Kidney (tissue), 14 donors: ENCODE results near the gene PFKP. TPM values are rescaled to one million over a fixed set of nuclear protein-coding genes. Genes with fewer than 3 reads are reported as not detected.

Experiments used
- DNase-seq, 5 donors: peaks; one replicate each; pipeline ENCODE4 v3.0.0-alpha.2; 2013 to 2020
- FAIRE-seq: peaks from 2 replicates; lab custom pipeline; 2012; peaks lifted over from hg19 to GRCh38; lab: Jason Lieb, UNC
- H3K27ac ChIP-seq, 2 donors: one replicate each; pipeline ENCODE4 v1.7.0; 2013; ENCODE audit warnings: low read depth in 2 of 2, low read length in 2 of 2, inconsistent platforms in 1 of 2
- H3K27me3 ChIP-seq: one replicate; pipeline ENCODE4 v1.7.1; 2013; ENCODE audit warnings: low read length, inconsistent platforms; ENCODE audit not compliant: control insufficient read depth, insufficient read depth
- H3K36me3 ChIP-seq, 3 donors: one replicate each; pipeline versions ENCODE4 v1.7.0 to v1.7.1; 2013; ENCODE audit warnings: low read length in 3 of 3, control low read depth in 1 of 3, inconsistent platforms in 1 of 3; ENCODE audit not compliant: insufficient read depth in 3 of 3, control insufficient read depth in 2 of 3
- H3K4me1 ChIP-seq, 3 donors: one replicate each; pipeline versions ENCODE4 v1.7.0 to v1.7.1; 2013; ENCODE audit warnings: low read length in 3 of 3, inconsistent platforms in 1 of 3, low read depth in 1 of 3; ENCODE audit not compliant: control insufficient read depth in 2 of 3, insufficient read depth in 2 of 3
- H3K4me3 ChIP-seq, 3 donors: one replicate each; pipeline versions ENCODE4 v1.7.0 to v1.8.1; 2013; ENCODE audit warnings: low read length in 3 of 3, control low read depth in 1 of 3, inconsistent platforms in 1 of 3
- H3K9ac ChIP-seq, 3 donors: one replicate each; pipeline versions ENCODE4 v1.7.0 to v1.7.1; 2013; ENCODE audit warnings: low read length in 3 of 3, control low read depth in 1 of 3, inconsistent platforms in 1 of 3
- H3K9me3 ChIP-seq, 3 donors: one replicate each; pipeline versions ENCODE4 v1.7.0 to v1.7.1; 2013; ENCODE audit warnings: low read length in 3 of 3, control low read depth in 1 of 3, inconsistent platforms in 1 of 3; ENCODE audit not compliant: control insufficient read depth in 2 of 3, insufficient read depth in 1 of 3
- CTCF ChIP-seq: IDR thresholded peaks from 3 replicates; pipeline ENCODE4 v1.5.1; 2012; ENCODE audit warnings: mild to moderate bottlenecking, moderate library complexity, borderline replicate concordance; ENCODE audit not compliant: insufficient read depth; ENCODE audit errors: extremely low read depth
- intact Hi-C: fragments of 100-400 bp; cut with DNase I; formaldehyde crosslinking; loops from one replicate; pipeline ENCODE4 v1.11.1; 2022
- polyA plus RNA-seq: library from polyadenylated mRNA; stranded (reverse); fragments of 350-450 nt; fragmentation: Illumina TruSeq; extraction: RNeasy Lipid Tissue Mini Kit (QIAGEN cat#74804); gene quantifications from one replicate; pipeline ENCODE4 v1.2.3, GENCODE V29; 2014; ENCODE audit warnings: low read depth, low replicate concordance; ENCODE audit not compliant: insufficient read depth
- total RNA-seq: library from RNA; stranded (reverse); fragmentation: NEBNext Ultra II Directional; extraction: Animal tissue kit (Norgen Biotek cat#: 25700); gene quantifications from one replicate; pipeline ENCODE4 v1.2.1, GENCODE V29; 2021
- donor health status: control.
- donor health status: control.
- donor health status: control.
- donor health status: control.
- donor health status: control.
- donor health status: DM: yes; HTN: yes; CAD: no.
- donor health status: Normal renal cell carcinoma (clear cell type).

PFKP gene
- total and polyA plus RNA-seq, 2 donors from 2014 or later: 51.2 to 139 TPM

- Histone ChIP-seq H3K27ac (no peak overlapping the region), H3K4me1 (peaks cover 0 to 7% (median 0%) of the 10 kb centered on the region in 3 donors), H3K36me3 (no peaks in the 10 kb centered on the region), H3K27me3 (no peaks in the 10 kb centered on the region), H3K9me3 (no peaks in the 10 kb centered on the region), H3K4me3 (no peak overlapping the region), H3K9ac (no peak overlapping the region)
- TF ChIP-seq CTCF: peak; percentile 82
- peak in 4 of 5 donors; percentile 65 to 88 (median 81) for DNase-seq
- intact Hi-C loops: no loop called here
- no peak for FAIRE-seq
Measured at GRCh38 chr10:3043512-3044368, 23.6 kb upstream of the PFKP start.

GRCh38 chr10:3045471-3046209 lies 21.7 kb upstream of the PFKP start:
- no peak for FAIRE-seq

GRCh38 chr10:3046210-3046779 lies 21.1 kb upstream of the PFKP start:
- no peak for DNase-seq
- Histone ChIP-seq H3K4me3 (no peak overlapping the region), H3K9me3 (no peaks in the 10 kb centered on the region), H3K36me3 (no peaks in the 10 kb centered on the region), H3K27ac (peak overlapping the region in 1 of 2 donors; percentile 74), H3K9ac (no peak overlapping the region), H3K4me1 (peaks cover 0 to 7% (median 0%) of the 10 kb centered on the region in 3 donors), H3K27me3 (no peaks in the 10 kb centered on the region)
- FAIRE-seq: no peak
- intact Hi-C loops: no loop called here
- no peak for TF ChIP-seq CTCF

More at GRCh38 chr10:3045471-3046209, 21.7 kb upstream of the PFKP start:
- peak in 4 of 5 donors; percentile 26 to 93 (median 56) for DNase-seq
- Histone ChIP-seq H3K9ac (no peak overlapping the region), H3K27me3 (no peaks in the 10 kb centered on the region), H3K9me3 (no peaks in the 10 kb centered on the region), H3K4me3 (no peak overlapping the region), H3K4me1 (peaks cover 0 to 7% (median 0%) of the 10 kb centered on the region in 3 donors), H3K36me3 (no peaks in the 10 kb centered on the region), H3K27ac (peak overlapping the region; percentile 9 to 65)
- no peak for TF ChIP-seq CTCF
- intact Hi-C loops: no loop called here
